GM12878 (cell line): ENCODE results near the gene PRKCE. TPM values are rescaled to one million over a fixed set of nuclear protein-coding genes. Genes with fewer than 3 reads are reported as not detected.

ENCODE experiments used
- ATAC-seq: fragments of 200-7000 bp; cut with Tn5 transposase; 3 replicates; pipeline ENCODE4 v1.9.1; 2020; ENCODE audit warnings: mild to moderate bottlenecking, moderate library complexity
- BruUV-seq: library from RNA; stranded (reverse); fragments of 400-500 nt; replicated peaks from 2 replicates; lab custom pipeline; 2021; lab: Mats Ljungman, UMichigan
- CTCF ChIA-PET: fragments of 300-600 bp; sonication (Branson Sonifier 250); formaldehyde crosslinking; extraction: SDS; loops from one replicate; lab custom pipeline; 2021; ENCODE audit warnings: inconsistent platforms; lab: Yijun Ruan, JAX
- POLR2A ChIA-PET: fragments of 350-600 bp; formaldehyde crosslinking; extraction: SDS; loops from one replicate; lab custom pipeline; 2021; ENCODE audit warnings: inconsistent platforms; lab: Charles Lee
- RAD21 ChIA-PET: fragments of 300-600 bp; sonication (Branson Sonifier 250); formaldehyde crosslinking; loops from one replicate; lab custom pipeline; 2023; ENCODE audit warnings: antibody characterized with exemption; ENCODE audit not compliant: unreplicated experiment; lab: Charles Lee
- SMC1A ChIA-PET: fragments of 300-600 bp; sonication (Branson Sonifier 250); formaldehyde crosslinking; loops from one replicate; lab custom pipeline; 2023; ENCODE audit not compliant: unreplicated experiment, uncharacterized antibody; lab: Charles Lee
- DNase-seq: peaks from one replicate; pipeline ENCODE4 v3.0.0-alpha.2; 2011; ENCODE audit warnings: low read depth, low spot score
- FAIRE-seq: peaks from 3 replicates; lab custom pipeline; 2011; peaks lifted over from hg19 to GRCh38; lab: Jason Lieb, UNC
- H2AFZ ChIP-seq: 2 replicates; pipeline ENCODE4 v1.6.0; 2011; ENCODE audit warnings: low read depth, low read length, control low read depth; ENCODE audit not compliant: control insufficient read depth
- H3K27ac ChIP-seq: 2 replicates; pipeline ENCODE4 v1.5.1; 2011; ENCODE audit warnings: control low read depth; ENCODE audit not compliant: control insufficient read depth, insufficient read depth
- H3K27me3 ChIP-seq, 2 experiments: replicated peaks in 1 of 2; 2 replicates each; pipeline versions ENCODE4 v1.6.0 to v1.6.1; 2011; ENCODE audit warnings: low read length in 1 of 2; ENCODE audit not compliant: control insufficient read depth in 2 of 2, insufficient read depth in 2 of 2
- H3K36me3 ChIP-seq, 2 experiments: 2 replicates each; pipeline ENCODE4 v1.5.1; 2011; ENCODE audit warnings: low read length in 1 of 2; ENCODE audit not compliant: control insufficient read depth in 2 of 2, insufficient read depth in 2 of 2
- H3K4me1 ChIP-seq: 2 replicates; pipeline ENCODE4 v1.6.1; 2011; ENCODE audit warnings: mild to moderate bottlenecking, low read length, moderate library complexity, mixed read lengths; ENCODE audit not compliant: control insufficient read depth, insufficient read depth
- H3K4me2 ChIP-seq: 2 replicates; pipeline ENCODE4 v1.6.0; 2011; ENCODE audit warnings: control low read depth; ENCODE audit not compliant: control insufficient read depth, insufficient read depth
- H3K4me3 ChIP-seq: fragments of 200-600 bp; sonication (generic); 2 replicates; pipeline ENCODE4 v1.5.1; 2016
- H3K79me2 ChIP-seq: 2 replicates; pipeline ENCODE4 v1.6.0; 2011; ENCODE audit warnings: low read length; ENCODE audit not compliant: control insufficient read depth, insufficient read depth
- H3K9ac ChIP-seq: 2 replicates; pipeline ENCODE4 v1.8.0; 2011; ENCODE audit warnings: low read length, control low read depth, mixed read lengths; ENCODE audit not compliant: control insufficient read depth, insufficient read depth
- H3K9me3 ChIP-seq: replicated peaks from 3 replicates; pipeline ENCODE4 v1.5.1; 2011; ENCODE audit warnings: mild to moderate bottlenecking, low read length; ENCODE audit not compliant: control insufficient read depth, insufficient read depth
- H4K20me1 ChIP-seq: 2 replicates; pipeline ENCODE4 v1.6.0; 2011; ENCODE audit not compliant: control insufficient read depth, insufficient read depth
- BRCA1 ChIP-seq: IDR thresholded peaks from 2 replicates; pipeline ENCODE4 v1.6.1; 2011; ENCODE audit warnings: low read depth, low read length, improper control_type of control experiment
- CBFB ChIP-seq: IDR thresholded peaks from 2 replicates; pipeline ENCODE4 v1.6.1; 2016; ENCODE audit warnings: antibody characterized with exemption, low read depth
- CREB1 ChIP-seq: IDR thresholded peaks from 2 replicates; pipeline ENCODE4 v1.6.1; 2012; ENCODE audit warnings: low read depth, mild to moderate bottlenecking, inconsistent platforms
- ETV6 ChIP-seq, 2 experiments: fragments of 450-650 bp in 1 of 2; IDR thresholded peaks in 1 of 2; conservative IDR thresholded peaks in 1 of 2; 2 replicates each; pipeline ENCODE4 v1.6.1; 2014; ENCODE audit warnings: antibody characterized with exemption in 1 of 2, borderline replicate concordance in 1 of 2, low read depth in 1 of 2, mild to moderate bottlenecking in 1 of 2, moderate library complexity in 1 of 2
- IRF3 ChIP-seq: fragments of 450-650 bp; IDR thresholded peaks from 2 replicates; pipeline ENCODE4 v1.6.1; 2014; ENCODE audit warnings: mild to moderate bottlenecking
- MXI1 ChIP-seq: fragments of 150-350 bp; IDR thresholded peaks from 2 replicates; pipeline ENCODE4 v1.6.1; 2011; ENCODE audit warnings: low read depth, mild to moderate bottlenecking, inconsistent platforms, low read length, improper control_type of control experiment
- POU2F2 ChIP-seq: IDR thresholded peaks from 3 replicates; pipeline ENCODE4 v1.6.1; 2011; ENCODE audit warnings: low read depth, mild to moderate bottlenecking, low read length, borderline replicate concordance
- SPI1 ChIP-seq: IDR thresholded peaks from 2 replicates; pipeline ENCODE4 v1.6.1; 2011; ENCODE audit warnings: low read depth, mild to moderate bottlenecking, low read length, moderate library complexity, borderline replicate concordance; ENCODE audit not compliant: insufficient read depth
- SRF ChIP-seq, 2 experiments: IDR thresholded peaks; 2 replicates each; pipeline ENCODE4 v1.6.1; 2011; ENCODE audit warnings: low read depth in 2 of 2, low read length in 2 of 2, mild to moderate bottlenecking in 1 of 2, moderate library complexity in 1 of 2
- ZBTB4 ChIP-seq: fragments of 450-650 bp; formaldehyde crosslinking; IDR thresholded peaks from 2 replicates; pipeline ENCODE4 v1.4.0; 2022; ENCODE audit warnings: mild to moderate bottlenecking, moderate library complexity
- WGBS: methylation state at CpG from one replicate; pipeline ENCODE4 v1.1.6; 2016; ENCODE audit warnings: low lambda C conversion rate; ENCODE audit not compliant: insufficient replicate concordance, insufficient coverage; ENCODE audit errors: missing lambda C conversion rate; 5-methylcytosine and 5-hydroxymethylcytosine counted together
- in situ Hi-C: fragments of 300-500 bp; cut with MboI; formaldehyde crosslinking; loops from 9 replicates; pipeline ENCODE4 v1.14.3; 2018; ENCODE audit warnings: mixed read lengths
- intact Hi-C: fragments of 100-400 bp; cut with micrococcal nuclease; formaldehyde crosslinking; loops from one replicate; pipeline ENCODE4 v1.14.2; 2022; ENCODE audit not compliant: unreplicated experiment
- polyA plus RNA-seq, 11 experiments: library from polyadenylated mRNA; depleted of rRNA in 4 of 11; unstranded in 6 of 11; stranded (reverse) in 5 of 11; fragments of >200 nt; fragmentation: Nextera tagmentation in 4 of 11; fragmentation: Illumina TruSeq in 1 of 11; extraction: Ambion mirVana in 4 of 11; extraction: Trizol in 1 of 11; gene quantifications; 1 replicate in 1 of 11; 2 replicates in 10 of 11; pipeline versions ENCODE4 v1.2.1 to v1.2.3, GENCODE V29; 2011 to 2016; ENCODE audit warnings: inconsistent platforms in 2 of 11, missing spikeins in 2 of 11, low read depth in 1 of 11
- total RNA-seq, 4 experiments: library from RNA; depleted of rRNA in 3 of 4; stranded (reverse); fragments of >200 nt in 3 of 4; fragmentation: Illumina TruSeq in 1 of 4; extraction: Trizol in 1 of 4; gene quantifications; 2 replicates each; pipeline versions ENCODE4 v1.2.1 to v1.2.3, GENCODE V29; 2013 to 2021

The PRKCE gene
- total and polyA plus RNA-seq, 10 of the 15 experiments (the other 5 are each of a cell fraction or from before 2014, with no cell fraction given), result 2.6 to 28.2 (median 11.3) TPM

GRCh38 chr2:45837812-45838341 lies 186.4 kb downstream of the PRKCE start (continued):
- TF ChIP-seq ZBTB4 (no peak), POU2F2 (0 out of 3 replicates have a peak, but pooled peaks have one; percentile 35), SRF (IDR thresholded peaks at IDR 0.05; ENCODE audit: low read depth in 2 of 2, low read length in 2 of 2) (peak; percentile 25 to 98; a peak in 2 of 4 replicates), BRCA1 (no peak)
- TF ChIP-seq, all 136 proteins: peak for 7

GRCh38 chr2:45839508-45840251 lies 188.2 kb downstream of the PRKCE start:
- no peak for FAIRE-seq
- ChIA-PET CTCF (interaction anchor here (0.7 to 5.9 kb wide), 29 partner anchors 8 to 190 kb away, joined by 3 to 51 read pairs (median 4); partner anchors contain the start of gene PRKCE), RAD21 (interaction anchor here (0.9 to 11.2 kb wide), 15 partner anchors 8 to 234 kb away, joined by 3 to 111 read pairs (median 9); no protein-coding TSS in a partner anchor), SMC1A (interaction anchor here (0.8 to 15.3 kb wide), 20 partner anchors 11 to 197 kb away, joined by 3 to 246 read pairs (median 5); partner anchors contain the start of gene PRKCE), POLR2A (interaction anchor here (0.6 to 11.1 kb wide), 15 partner anchors 11 to 188 kb away, joined by 3 to 77 read pairs (median 5); partner anchors contain the start of gene PRKCE)
- H3K79me2 ChIP-seq, result peaks cover 14% of the 10 kb centered on the region
- peak overlapping the region; percentile 67 for H3K4me2 ChIP-seq
- intact Hi-C loops (no loop called here), in situ Hi-C loops (no loop called here)
- no peak for ATAC-seq
- no peak overlapping the region for H3K4me3 ChIP-seq
- no peaks in the 10 kb centered on the region for H4K20me1 ChIP-seq
- H3K4me1 ChIP-seq, result peaks cover 94% of the 10 kb centered on the region
- no TSS peak for BruUV-seq
- peak overlapping the region; percentile 38; the same call in 1 of the 2 replicates for H3K27ac ChIP-seq
- no peak overlapping the region for H2AFZ ChIP-seq
- H3K9ac ChIP-seq, result peak overlapping the region; percentile 64; the same call in 1 of the 2 replicates
- H3K36me3 ChIP-seq, result no peaks in the 10 kb centered on the region
- no peaks in the 10 kb centered on the region for H3K27me3 ChIP-seq
- whole genome bisulfite sequencing, result 86% methylated on average over 14 of the region's 14 CpGs
- H3K9me3 ChIP-seq, result no peaks in the 10 kb centered on the region
- no peak for DNase-seq
- TF ChIP-seq ZBTB4 (no peak), ETV6 (conservative IDR thresholded peaks at IDR 0.05 in 1 of 2, IDR thresholded peaks at IDR 0.05 in 1 of 2; ENCODE audit: borderline replicate concordance in 1 of 2, low read depth in 1 of 2) (no peak), SPI1 (no peak), IRF3 (no peak), CREB1 (no peak), MXI1 (no peak), CBFB (no peak)
